Subcutaneous adipose tissue (tissue), 4 donors: ENCODE results near the gene ZRANB3. TPM values are rescaled to one million over a fixed set of nuclear protein-coding genes. Genes with fewer than 3 reads are reported as not detected.

ENCODE experiments used
- CTCF ChIP-seq: fragments of 450-650 bp; IDR thresholded peaks from one replicate; pipeline ENCODE4 v1.5.1; 2016; ENCODE audit warnings: low read depth, mild to moderate bottlenecking, control low read depth, antibody characterized with exemption, moderate library complexity
- total RNA-seq, 4 donors: library from RNA; depleted of rRNA; stranded (reverse); fragments of >200 nt; gene quantifications; one replicate each; pipeline ENCODE4 v1.1.0, GENCODE V29; 2016

The ZRANB3 gene
- total RNA-seq, 4 donors from 2014 or later = 2.2 to 7.0 (median 2.6) TPM

GRCh38 chr2:135552887-135553286 is 21.9 kb upstream of the ZRANB3 start:
- TF ChIP-seq CTCF = no peak

- no peak for TF ChIP-seq CTCF
Observed at GRCh38 chr2:135551356-135551755, 20.3 kb upstream of the ZRANB3 start.

- TF ChIP-seq CTCF = no peak
Observed at GRCh38 chr2:135547311-135547710, 16.3 kb upstream of the ZRANB3 start.

GRCh38 chr2:135546436-135546835 is 15.4 kb upstream of the ZRANB3 start:
- no peak for TF ChIP-seq CTCF

- no peak for TF ChIP-seq CTCF
Observed at GRCh38 chr2:135532581-135532980, 1.6 kb upstream of the ZRANB3 start.

DNA sequence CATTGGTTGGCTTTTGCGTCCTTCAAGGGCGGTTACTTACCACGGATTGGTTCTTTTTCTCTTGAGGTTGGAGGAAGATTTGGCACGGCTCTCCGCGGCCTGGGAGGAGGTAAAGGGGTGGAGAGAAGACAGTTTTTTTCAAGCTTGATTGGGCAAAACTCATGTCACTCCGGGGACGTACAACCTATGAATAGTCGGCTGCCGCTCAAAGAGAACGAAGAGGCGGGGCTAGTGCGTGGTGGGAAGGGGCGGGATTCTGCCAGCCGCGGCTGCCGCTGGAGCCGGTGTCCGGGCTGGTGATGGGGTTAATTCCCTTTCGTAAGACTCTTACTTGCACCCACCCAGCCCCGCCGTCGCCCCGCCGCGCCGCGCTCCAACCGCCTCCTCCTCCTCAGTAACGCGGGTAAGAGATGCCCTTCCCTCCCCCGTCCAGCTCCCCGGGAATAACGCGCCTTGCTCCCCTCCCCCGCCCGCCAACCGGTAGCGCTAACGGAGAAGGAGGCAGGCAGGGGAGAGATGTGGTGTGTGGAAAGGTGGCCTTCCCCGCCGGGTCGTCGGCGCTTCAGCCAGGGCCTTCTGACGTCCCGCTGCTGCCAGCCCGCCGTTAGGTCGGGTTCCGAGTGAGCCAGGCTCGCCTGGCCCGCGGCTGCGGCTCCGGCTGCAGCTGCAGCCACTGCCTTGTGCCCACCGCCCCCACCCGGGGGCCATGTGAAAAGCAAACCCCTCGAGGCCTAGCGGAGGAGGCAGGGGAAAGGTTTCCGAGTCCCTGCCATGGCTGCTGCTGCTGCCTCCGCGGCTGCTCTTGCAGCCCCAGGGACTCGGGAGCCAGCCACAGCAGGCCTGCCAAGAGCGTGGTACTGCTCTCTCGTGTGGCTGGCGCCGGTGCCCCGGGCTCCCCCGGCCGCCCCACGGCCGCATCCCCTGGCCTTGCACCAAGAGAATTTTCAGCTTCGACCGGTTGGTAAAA is 496 bp upstream of the ZRANB3 start, which contains the start of gene R3HDM1:
Gene R3HDM1 (plus strand): TSS at position 254 of the 967 bp plus-strand sequence. CDS start 73,362 bp downstream, outside the sequence.
- TF ChIP-seq CTCF = no peak

DNA sequence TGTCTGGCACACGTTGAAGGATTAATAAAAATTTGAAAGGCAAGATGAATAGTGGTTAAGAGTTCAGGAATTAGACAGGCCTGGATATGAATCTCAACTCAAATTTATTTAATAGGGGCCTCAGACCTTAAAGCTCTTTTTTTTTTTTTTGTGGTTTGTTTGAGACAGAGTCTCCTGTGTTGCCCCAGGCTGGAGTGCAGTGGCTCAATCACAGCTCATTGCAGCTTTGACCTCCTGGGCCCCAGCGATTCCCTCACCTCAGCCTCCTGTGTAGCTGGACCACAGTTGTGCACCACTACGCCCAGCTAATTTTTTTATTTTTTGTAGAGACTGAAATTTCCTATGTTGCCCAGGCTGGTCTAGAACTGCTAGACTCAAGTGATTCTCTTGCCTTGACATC is 3.0 kb downstream of the ZRANB3 start:
- TF ChIP-seq CTCF = no peak
